GM12878 (cell line): ENCODE results near the gene SYN1. TPM values are rescaled to one million over a fixed set of nuclear protein-coding genes. Genes with fewer than 3 reads are reported as not detected.

Experiments used
- ASH2L ChIP-seq: fragments of 300-600, 200-600 bp; sonication (generic); IDR thresholded peaks from 2 replicates; pipeline ENCODE4 v1.6.1; 2017; ENCODE audit warnings: low read depth, mild to moderate bottlenecking, borderline replicate concordance
- BMI1 ChIP-seq: fragments of 450-650 bp; IDR thresholded peaks from 2 replicates; pipeline ENCODE4 v1.6.1; 2016; ENCODE audit warnings: mild to moderate bottlenecking, moderate library complexity, borderline replicate concordance
- BRCA1 ChIP-seq: IDR thresholded peaks from 2 replicates; pipeline ENCODE4 v1.6.1; 2011; ENCODE audit warnings: low read depth, low read length, improper control_type of control experiment
- CREB1 ChIP-seq: IDR thresholded peaks from 2 replicates; pipeline ENCODE4 v1.6.1; 2012; ENCODE audit warnings: low read depth, mild to moderate bottlenecking, inconsistent platforms
- E2F8 ChIP-seq: fragments of 450-650 bp; IDR thresholded peaks from 2 replicates; pipeline ENCODE4 v1.6.1; 2018; ENCODE audit warnings: mild to moderate bottlenecking, low read depth, moderate library complexity; ENCODE audit not compliant: partially characterized antibody
- EZH2 ChIP-seq: IDR thresholded peaks from 2 replicates; pipeline ENCODE4 v1.6.1; 2012; ENCODE audit warnings: low read depth, mild to moderate bottlenecking, control low read depth, inconsistent platforms, low read length, borderline replicate concordance; ENCODE audit not compliant: control insufficient read depth
- FOXM1 ChIP-seq: IDR thresholded peaks from 2 replicates; pipeline ENCODE4 v1.6.1; 2012; ENCODE audit warnings: low read depth, mild to moderate bottlenecking, inconsistent platforms, low read length, moderate library complexity
- NFIC ChIP-seq: IDR thresholded peaks from 2 replicates; pipeline ENCODE4 v1.6.1; 2012; ENCODE audit warnings: low read depth, mild to moderate bottlenecking, inconsistent platforms, low read length, moderate library complexity
- NFYB ChIP-seq: IDR thresholded peaks from 2 replicates; pipeline ENCODE4 v1.6.1; 2011; ENCODE audit warnings: low read depth, mild to moderate bottlenecking, low read length, improper control_type of control experiment, moderate library complexity; ENCODE audit not compliant: insufficient read depth
- NR2C1 ChIP-seq: fragments of 450-650 bp; IDR thresholded peaks from 2 replicates; pipeline ENCODE4 v1.6.1; 2017; ENCODE audit warnings: antibody characterized with exemption, mild to moderate bottlenecking, moderate library complexity
- NR2F1 ChIP-seq: fragments of 450-650 bp; conservative IDR thresholded peaks from 2 replicates; pipeline ENCODE4 v1.6.1; 2017; ENCODE audit warnings: mild to moderate bottlenecking
- NRF1 ChIP-seq: conservative IDR thresholded peaks from 2 replicates; pipeline ENCODE4 v1.6.1; 2011; ENCODE audit warnings: mild to moderate bottlenecking, low read depth, low read length, improper control_type of control experiment
- PRDM15 ChIP-seq: fragments of 450-650 bp; formaldehyde crosslinking; IDR thresholded peaks from 2 replicates; pipeline ENCODE4 v1.4.0; 2020; ENCODE audit warnings: mild to moderate bottlenecking, moderate library complexity
- RFX5 ChIP-seq: IDR thresholded peaks from 2 replicates; pipeline ENCODE4 v1.6.1; 2011; ENCODE audit warnings: low read depth, low read length, improper control_type of control experiment
- SUPT20H ChIP-seq: IDR thresholded peaks from 2 replicates; pipeline ENCODE4 v1.6.1; 2011; ENCODE audit warnings: low read depth, mild to moderate bottlenecking, low read length, moderate library complexity, borderline replicate concordance; ENCODE audit not compliant: control insufficient read depth
- TARDBP ChIP-seq: IDR thresholded peaks from 2 replicates; pipeline ENCODE4 v1.6.1; 2016; ENCODE audit warnings: borderline replicate concordance
- TCF12 ChIP-seq: IDR thresholded peaks from 2 replicates; pipeline ENCODE4 v1.6.1; 2011; ENCODE audit warnings: low read depth, mild to moderate bottlenecking, low read length
- TCF3 ChIP-seq: IDR thresholded peaks from 2 replicates; pipeline ENCODE4 v1.6.1; 2012; ENCODE audit warnings: low read depth, mild to moderate bottlenecking, low read length, borderline replicate concordance; ENCODE audit not compliant: insufficient read depth
- USF1 ChIP-seq: IDR thresholded peaks from 2 replicates; pipeline ENCODE4 v1.6.1; 2011; ENCODE audit warnings: borderline replicate concordance, low read depth, mild to moderate bottlenecking, moderate library complexity, mixed read lengths, low read length; ENCODE audit not compliant: insufficient read depth; ENCODE audit errors: extremely low read length
- YY1 ChIP-seq: IDR thresholded peaks from 2 replicates; pipeline ENCODE4 v1.6.1; 2011; ENCODE audit warnings: low read depth, mild to moderate bottlenecking, low read length
- polyA plus RNA-seq, 11 experiments: library from polyadenylated mRNA; depleted of rRNA in 4 of 11; unstranded in 6 of 11; stranded (reverse) in 5 of 11; fragments of >200 nt; fragmentation: Nextera tagmentation in 4 of 11; fragmentation: Illumina TruSeq in 1 of 11; extraction: Ambion mirVana in 4 of 11; extraction: Trizol in 1 of 11; gene quantifications; 1 replicate in 1 of 11; 2 replicates in 10 of 11; pipeline versions ENCODE4 v1.2.1 to v1.2.3, GENCODE V29; 2011 to 2016; ENCODE audit warnings: inconsistent platforms in 2 of 11, missing spikeins in 2 of 11, low read depth in 1 of 11
- total RNA-seq, 4 experiments: library from RNA; depleted of rRNA in 3 of 4; stranded (reverse); fragments of >200 nt in 3 of 4; fragmentation: Illumina TruSeq in 1 of 4; extraction: Trizol in 1 of 4; gene quantifications; 2 replicates each; pipeline versions ENCODE4 v1.2.1 to v1.2.3, GENCODE V29; 2013 to 2021

The SYN1 gene
- total and polyA plus RNA-seq, 10 of the 15 experiments (the other 5 are each of a cell fraction or from before 2014, with no cell fraction given): 0.09 to 0.57 (median 0.16) TPM; not detected in 3

GRCh38 chrX:47650164-47651042, 30.7 kb upstream of the SYN1 start, which contains the start of gene ELK1 (continued):
- 0 out of 2 replicates have a peak, but pooled peaks have one; percentile 27 for TF ChIP-seq TCF12
- TF ChIP-seq CREB1: peak; percentile 66
- TF ChIP-seq NFYB: peak; percentile 83
- TF ChIP-seq NFIC: no peak
- no peak for TF ChIP-seq E2F8
- no peak for TF ChIP-seq SUPT20H
- peak; percentile 76 for TF ChIP-seq USF1
- TF ChIP-seq FOXM1: no peak
- TF ChIP-seq NRF1: no peak
- no peak for TF ChIP-seq BRCA1
- TF ChIP-seq YY1: peak; percentile 38; the same call in 1 of the 2 replicates
- TF ChIP-seq BMI1: no peak
- TF ChIP-seq NR2F1: peak; percentile 87
- TF ChIP-seq NR2C1: peak; percentile 31; the same call in 1 of the 2 replicates
- no peak for TF ChIP-seq TARDBP
- no peak for TF ChIP-seq TCF3
- TF ChIP-seq PRDM15: no peak
- no peak for TF ChIP-seq EZH2
- peak; percentile 62; the same call in 1 of the 2 replicates for TF ChIP-seq RFX5
- no peak for TF ChIP-seq ASH2L
